K562 (cell line): ENCODE data around the gene CHRM4. TPM values are rescaled to one million over a fixed set of nuclear protein-coding genes. Genes with fewer than 3 reads are reported as not detected.

Source experiments
- BMI1 ChIP-seq: fragments of 150-350 bp; IDR thresholded peaks from 2 replicates; pipeline ENCODE4 v1.6.1; 2014; ENCODE audit warnings: low read length
- CBX8 ChIP-seq: fragments of 200-600 bp; sonication (generic); IDR thresholded peaks from 2 replicates; pipeline ENCODE4 v1.6.1; 2012; ENCODE audit warnings: borderline replicate concordance, mixed run types, low read depth, mild to moderate bottlenecking, moderate library complexity, mixed read lengths, low read length, control low read depth, inconsistent platforms; ENCODE audit not compliant: poor library complexity, severe bottlenecking; ENCODE audit errors: extremely low read depth
- E2F1 ChIP-seq: sonication (generic); formaldehyde crosslinking; IDR thresholded peaks from 2 replicates; pipeline ENCODE4 v1.8.1; 2023; ENCODE audit warnings: mild to moderate bottlenecking, missing genetic modification reagents, moderate library complexity
- JUNB ChIP-seq: fragments of 450-650 bp; formaldehyde crosslinking; conservative IDR thresholded peaks from 2 replicates; pipeline ENCODE4 v1.4.0; 2020; ENCODE audit warnings: mild to moderate bottlenecking
- PHB ChIP-seq: fragments of 250-450 bp; sonication (Bioruptor Pico); IDR thresholded peaks from 2 replicates; pipeline ENCODE4 v1.5.0; 2021
- POLR2AphosphoS2 ChIP-seq: IDR thresholded peaks from 2 replicates; pipeline ENCODE4 v1.6.1; 2012; ENCODE audit warnings: low read length, improper control_type of control experiment
- POLR3G ChIP-seq: IDR thresholded peaks from 2 replicates; pipeline ENCODE4 v1.6.1; 2011; ENCODE audit not compliant: insufficient read length, insufficient replicate concordance; ENCODE audit errors: extremely low read depth
- SMAD4 ChIP-seq: fragments of 250-450 bp; sonication (Bioruptor Pico); conservative IDR thresholded peaks from 2 replicates; pipeline ENCODE4 v1.8.0; 2021; ENCODE audit warnings: inconsistent platforms, mild to moderate bottlenecking, moderate library complexity
- TEAD4 ChIP-seq, 2 experiments: sonication (generic) in 1 of 2; formaldehyde crosslinking in 1 of 2; IDR thresholded peaks; 2 replicates each; pipeline versions ENCODE4 v1.6.1 to v1.8.0; 2012 to 2022; ENCODE audit warnings: borderline replicate concordance in 1 of 2, inconsistent platforms in 1 of 2, low read length in 1 of 2, mild to moderate bottlenecking in 1 of 2, missing genetic modification reagents in 1 of 2
- ZFP1 ChIP-seq: fragments of 450-650 bp; formaldehyde crosslinking; IDR thresholded peaks from 2 replicates; pipeline ENCODE4 v1.4.0; 2020; ENCODE audit warnings: mild to moderate bottlenecking, mixed read lengths
- ZFX ChIP-seq: sonication (generic); formaldehyde crosslinking; IDR thresholded peaks from 2 replicates; pipeline ENCODE4 v1.8.0; 2022; ENCODE audit warnings: mild to moderate bottlenecking, missing genetic modification reagents, moderate library complexity
- ZNF699 ChIP-seq: fragments of 250-450 bp; sonication (Bioruptor Pico); IDR thresholded peaks from 2 replicates; pipeline ENCODE4 v1.8.0; 2021; ENCODE audit warnings: mild to moderate bottlenecking, moderate library complexity; ENCODE audit not compliant: insufficient replicate concordance
- polyA plus RNA-seq, 8 experiments: library from polyadenylated mRNA; depleted of rRNA in 4 of 8; stranded (reverse) in 5 of 8; unstranded in 3 of 8; fragments of >200 nt; fragmentation: Nextera tagmentation in 2 of 8; fragmentation: Illumina TruSeq in 1 of 8; extraction: Ambion mirVana in 2 of 8; extraction: Trizol in 1 of 8; gene quantifications; 2 replicates each; pipeline versions ENCODE4 v1.2.1 to v1.2.3, GENCODE V29; 2011 to 2014; ENCODE audit warnings: inconsistent platforms in 1 of 8, missing spikeins in 1 of 8
- total RNA-seq, 7 experiments: library from RNA; depleted of rRNA in 6 of 7; stranded (reverse); fragments of >200 nt in 6 of 7; fragmentation: Illumina TruSeq in 2 of 7; extraction: Trizol in 2 of 7; gene quantifications; 2 replicates each; pipeline versions ENCODE4 v1.2.1 to v1.2.3, GENCODE V29; 2011 to 2021; ENCODE audit warnings: low replicate concordance in 1 of 7
- TF ChIP-seq, protein P1 (sequence below): sonication (generic); formaldehyde crosslinking; IDR thresholded peaks from 2 replicates; pipeline ENCODE4 v1.8.0; 2023; ENCODE audit warnings: mild to moderate bottlenecking, missing genetic modification reagents
- TF ChIP-seq, protein P2 (sequence below), 3 experiments: fragments of 200-800 bp in 1 of 3; fragments of 250-450 bp in 1 of 3; fragments of 450-650 bp in 1 of 3; sonication (Bioruptor Pico) in 1 of 3; sonication (Bioruptor generic) in 1 of 3; formaldehyde crosslinking in 1 of 3; IDR thresholded peaks; 2 replicates each; pipeline versions ENCODE4 v1.6.1 to v1.8.0; 2016 to 2022; ENCODE audit warnings: mild to moderate bottlenecking in 2 of 3, missing genetic modification characterization in 2 of 3, missing compliant biosample characterization in 1 of 3, moderate library complexity in 1 of 3
- TF ChIP-seq, protein P3 (sequence below), 2 experiments: fragments of 450-650 bp; IDR thresholded peaks; 2 replicates each; pipeline ENCODE4 v1.6.1; 2018; ENCODE audit warnings: mild to moderate bottlenecking in 2 of 2, low read depth in 1 of 2; ENCODE audit not compliant: partially characterized antibody in 2 of 2

The CHRM4 gene
- total and polyA plus RNA-seq, 9 of the 15 experiments (the other 6 are each of a cell fraction or from before 2014, with no cell fraction given): 0.22 to 1.3 (median 0.40) TPM; not detected in 2

DNA sequence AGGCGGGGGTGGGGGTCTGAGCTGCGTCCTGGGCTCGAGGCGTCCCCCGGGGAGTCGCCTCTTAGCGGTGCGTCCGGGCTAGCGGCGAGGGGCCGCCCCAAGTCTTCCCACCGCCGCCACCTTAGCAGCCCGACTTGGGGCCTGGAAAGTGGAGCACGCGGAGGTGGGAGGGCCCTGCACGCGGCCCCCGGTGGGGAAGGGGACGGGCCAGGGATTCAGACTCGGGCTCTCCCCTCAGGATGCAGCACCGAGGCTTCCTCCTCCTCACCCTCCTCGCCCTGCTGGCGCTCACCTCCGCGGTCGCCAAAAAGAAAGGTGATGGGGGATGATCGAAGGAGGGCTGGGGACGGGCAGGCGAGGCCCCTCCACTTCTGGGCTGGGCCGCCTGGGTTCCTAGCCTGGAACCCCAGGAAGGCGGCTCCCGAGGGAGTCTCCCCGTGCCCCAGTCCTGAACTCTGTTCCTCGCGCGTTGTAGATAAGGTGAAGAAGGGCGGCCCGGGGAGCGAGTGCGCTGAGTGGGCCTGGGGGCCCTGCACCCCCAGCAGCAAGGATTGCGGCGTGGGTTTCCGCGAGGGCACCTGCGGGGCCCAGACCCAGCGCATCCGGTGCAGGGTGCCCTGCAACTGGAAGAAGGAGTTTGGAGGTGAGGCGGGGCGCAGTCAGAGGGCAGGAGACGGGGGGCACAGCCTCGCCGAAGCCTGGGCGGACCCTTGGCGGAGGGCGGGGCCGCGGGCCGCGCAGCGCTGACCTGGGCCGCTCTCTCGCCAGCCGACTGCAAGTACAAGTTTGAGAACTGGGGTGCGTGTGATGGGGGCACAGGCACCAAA, 9.5 kb downstream of the CHRM4 start (continued):
- TF ChIP-seq, protein P1, sequence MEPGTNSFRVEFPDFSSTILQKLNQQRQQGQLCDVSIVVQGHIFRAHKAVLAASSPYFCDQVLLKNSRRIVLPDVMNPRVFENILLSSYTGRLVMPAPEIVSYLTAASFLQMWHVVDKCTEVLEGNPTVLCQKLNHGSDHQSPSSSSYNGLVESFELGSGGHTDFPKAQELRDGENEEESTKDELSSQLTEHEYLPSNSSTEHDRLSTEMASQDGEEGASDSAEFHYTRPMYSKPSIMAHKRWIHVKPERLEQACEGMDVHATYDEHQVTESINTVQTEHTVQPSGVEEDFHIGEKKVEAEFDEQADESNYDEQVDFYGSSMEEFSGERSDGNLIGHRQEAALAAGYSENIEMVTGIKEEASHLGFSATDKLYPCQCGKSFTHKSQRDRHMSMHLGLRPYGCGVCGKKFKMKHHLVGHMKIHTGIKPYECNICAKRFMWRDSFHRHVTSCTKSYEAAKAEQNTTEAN (CRISPR knock-in tag): no peak
- TF ChIP-seq SMAD4 (CRISPR knock-in tag) (0 out of 2 replicates have a peak, but pooled peaks have one; percentile 38), POLR3G (no peak), ZNF699 (CRISPR knock-in tag) (no peak), POLR2AphosphoS2 (no peak), ZFX (CRISPR knock-in tag) (peak; percentile 76), BMI1 (no peak), ZFP1 (CRISPR knock-in tag) (no peak), JUNB (CRISPR knock-in tag) (no peak), TEAD4 (IDR thresholded peaks at IDR 0.05; ENCODE audit: low read length) (no peak), TEAD4 (CRISPR knock-in tag; IDR thresholded peaks at IDR 0.05; ENCODE audit: borderline replicate concordance) (no peak), PHB (CRISPR knock-in tag) (0 out of 2 replicates have a peak, but pooled peaks have one; percentile 11), E2F1 (CRISPR knock-in tag) (no peak), CBX8 (no peak)
- TF ChIP-seq, protein P2, sequence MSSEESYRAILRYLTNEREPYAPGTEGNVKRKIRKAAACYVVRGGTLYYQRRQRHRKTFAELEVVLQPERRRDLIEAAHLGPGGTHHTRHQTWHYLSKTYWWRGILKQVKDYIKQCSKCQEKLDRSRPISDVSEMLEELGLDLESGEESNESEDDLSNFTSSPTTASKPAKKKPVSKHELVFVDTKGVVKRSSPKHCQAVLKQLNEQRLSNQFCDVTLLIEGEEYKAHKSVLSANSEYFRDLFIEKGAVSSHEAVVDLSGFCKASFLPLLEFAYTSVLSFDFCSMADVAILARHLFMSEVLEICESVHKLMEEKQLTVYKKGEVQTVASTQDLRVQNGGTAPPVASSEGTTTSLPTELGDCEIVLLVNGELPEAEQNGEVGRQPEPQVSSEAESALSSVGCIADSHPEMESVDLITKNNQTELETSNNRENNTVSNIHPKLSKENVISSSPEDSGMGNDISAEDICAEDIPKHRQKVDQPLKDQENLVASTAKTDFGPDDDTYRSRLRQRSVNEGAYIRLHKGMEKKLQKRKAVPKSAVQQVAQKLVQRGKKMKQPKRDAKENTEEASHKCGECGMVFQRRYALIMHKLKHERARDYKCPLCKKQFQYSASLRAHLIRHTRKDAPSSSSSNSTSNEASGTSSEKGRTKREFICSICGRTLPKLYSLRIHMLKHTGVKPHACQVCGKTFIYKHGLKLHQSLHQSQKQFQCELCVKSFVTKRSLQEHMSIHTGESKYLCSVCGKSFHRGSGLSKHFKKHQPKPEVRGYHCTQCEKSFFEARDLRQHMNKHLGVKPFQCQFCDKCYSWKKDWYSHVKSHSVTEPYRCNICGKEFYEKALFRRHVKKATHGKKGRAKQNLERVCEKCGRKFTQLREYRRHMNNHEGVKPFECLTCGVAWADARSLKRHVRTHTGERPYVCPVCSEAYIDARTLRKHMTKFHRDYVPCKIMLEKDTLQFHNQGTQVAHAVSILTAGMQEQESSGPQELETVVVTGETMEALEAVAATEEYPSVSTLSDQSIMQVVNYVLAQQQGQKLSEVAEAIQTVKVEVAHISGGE (CRISPR knock-in tag; IDR thresholded peaks at IDR 0.05): no peak
- TF ChIP-seq, protein P3, sequence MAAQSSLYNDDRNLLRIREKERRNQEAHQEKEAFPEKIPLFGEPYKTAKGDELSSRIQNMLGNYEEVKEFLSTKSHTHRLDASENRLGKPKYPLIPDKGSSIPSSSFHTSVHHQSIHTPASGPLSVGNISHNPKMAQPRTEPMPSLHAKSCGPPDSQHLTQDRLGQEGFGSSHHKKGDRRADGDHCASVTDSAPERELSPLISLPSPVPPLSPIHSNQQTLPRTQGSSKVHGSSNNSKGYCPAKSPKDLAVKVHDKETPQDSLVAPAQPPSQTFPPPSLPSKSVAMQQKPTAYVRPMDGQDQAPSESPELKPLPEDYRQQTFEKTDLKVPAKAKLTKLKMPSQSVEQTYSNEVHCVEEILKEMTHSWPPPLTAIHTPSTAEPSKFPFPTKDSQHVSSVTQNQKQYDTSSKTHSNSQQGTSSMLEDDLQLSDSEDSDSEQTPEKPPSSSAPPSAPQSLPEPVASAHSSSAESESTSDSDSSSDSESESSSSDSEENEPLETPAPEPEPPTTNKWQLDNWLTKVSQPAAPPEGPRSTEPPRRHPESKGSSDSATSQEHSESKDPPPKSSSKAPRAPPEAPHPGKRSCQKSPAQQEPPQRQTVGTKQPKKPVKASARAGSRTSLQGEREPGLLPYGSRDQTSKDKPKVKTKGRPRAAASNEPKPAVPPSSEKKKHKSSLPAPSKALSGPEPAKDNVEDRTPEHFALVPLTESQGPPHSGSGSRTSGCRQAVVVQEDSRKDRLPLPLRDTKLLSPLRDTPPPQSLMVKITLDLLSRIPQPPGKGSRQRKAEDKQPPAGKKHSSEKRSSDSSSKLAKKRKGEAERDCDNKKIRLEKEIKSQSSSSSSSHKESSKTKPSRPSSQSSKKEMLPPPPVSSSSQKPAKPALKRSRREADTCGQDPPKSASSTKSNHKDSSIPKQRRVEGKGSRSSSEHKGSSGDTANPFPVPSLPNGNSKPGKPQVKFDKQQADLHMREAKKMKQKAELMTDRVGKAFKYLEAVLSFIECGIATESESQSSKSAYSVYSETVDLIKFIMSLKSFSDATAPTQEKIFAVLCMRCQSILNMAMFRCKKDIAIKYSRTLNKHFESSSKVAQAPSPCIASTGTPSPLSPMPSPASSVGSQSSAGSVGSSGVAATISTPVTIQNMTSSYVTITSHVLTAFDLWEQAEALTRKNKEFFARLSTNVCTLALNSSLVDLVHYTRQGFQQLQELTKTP (IDR thresholded peaks at IDR 0.05; ENCODE audit: low read depth in 1 of 2, partially characterized antibody in 2 of 2): no peak
